HL-60 (cell line): Measurements from ENCODE around the gene AKNA.

Experiments used
- CTCF ChIP-seq: IDR thresholded peaks from one replicate; pipeline ENCODE4 v1.5.1; 2011; ENCODE audit warnings: low read length, control low read depth, inconsistent platforms; ENCODE audit not compliant: insufficient read depth
- GABPA ChIP-seq: IDR thresholded peaks from 2 replicates; pipeline ENCODE4 v1.6.1; 2012; ENCODE audit warnings: low read depth
- POLR2AphosphoS5 ChIP-seq: IDR thresholded peaks from 2 replicates; pipeline ENCODE4 v1.6.1; 2012; ENCODE audit warnings: low read depth
- REST ChIP-seq: IDR thresholded peaks from 2 replicates; pipeline ENCODE4 v1.6.1; 2012; ENCODE audit warnings: low read depth; ENCODE audit not compliant: insufficient replicate concordance
- SPI1 ChIP-seq: IDR thresholded peaks from 2 replicates; pipeline ENCODE4 v1.6.1; 2012; ENCODE audit warnings: low read depth, mild to moderate bottlenecking, borderline replicate concordance

- TF ChIP-seq CTCF (no peak), GABPA (no peak), POLR2AphosphoS5 (no peak), REST (no peak), SPI1 (no peak)
These were observed 43.6 kb downstream of the AKNA start for GRCh38 chr9:114344188-114344566.
